ENCODE data around the gene RSPH1. TPM values are rescaled to one million over a fixed set of nuclear protein-coding genes. Genes with fewer than 3 reads are reported as not detected.

Gene RSPH1
- total RNA-seq, 1 experiment from 2014 or later, result 0.31 TPM

DNA sequence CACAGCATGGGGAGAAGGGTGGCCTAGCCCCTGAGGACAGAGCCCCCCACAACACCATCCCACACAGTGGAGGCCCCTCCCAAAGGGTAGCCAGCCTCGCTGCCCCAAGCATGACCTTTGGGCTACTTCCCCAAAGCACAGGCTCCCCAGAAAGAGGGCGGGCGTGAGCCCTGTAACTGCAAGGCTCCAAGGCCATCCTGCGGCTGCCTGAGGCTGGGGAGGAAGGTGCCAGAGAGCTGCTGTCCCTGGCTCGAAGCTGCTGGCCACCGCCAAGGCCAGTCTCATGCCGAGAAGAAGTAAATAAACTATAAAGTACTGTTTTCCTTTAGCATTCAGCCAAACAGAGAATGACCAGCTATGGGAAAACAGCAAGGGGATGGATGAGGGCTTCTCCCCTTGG is 64.8 kb downstream of the RSPH1 start:
- Histone ChIP-seq H2BK120ac (ENCODE audit: low read depth, low read length, poor library complexity, severe bottlenecking) (no peak overlapping the region), H3K4ac (ENCODE audit: low read depth, low read length) (no peak overlapping the region), H3K79me2 (ENCODE audit: insufficient read depth, low read length) (no peaks in the 10 kb centered on the region), H3K23ac (ENCODE audit: insufficient read length, low read depth, low read length) (no peak overlapping the region), H3K27ac (ENCODE audit: insufficient read length, low read depth, low read length) (no peak overlapping the region), H3K23me2 (ENCODE audit: insufficient read length, low read depth, low read length, poor library complexity, severe bottlenecking) (no peaks in the 10 kb centered on the region), H2BK20ac (ENCODE audit: low read depth, low read length, poor library complexity, severe bottlenecking) (no peak overlapping the region), H2BK12ac (ENCODE audit: insufficient read length, low read depth, low read length) (no peak overlapping the region), H2BK15ac (ENCODE audit: low read depth, low read length) (no peak overlapping the region), H3K56ac (ENCODE audit: insufficient read length, low read depth, low read length) (no peak overlapping the region), H2AK5ac (ENCODE audit: insufficient read length, low read length) (no peak overlapping the region), H4K5ac (ENCODE audit: insufficient read length, low read depth, low read length) (no peak overlapping the region), H3K18ac (ENCODE audit: insufficient read length, low read depth, low read length) (no peak overlapping the region), H2BK5ac (ENCODE audit: insufficient read length, low read length) (no peak overlapping the region), H3K14ac (ENCODE audit: insufficient read depth, low read length) (no peak overlapping the region; the same call in 1 of the 2 replicates), H4K91ac (ENCODE audit: insufficient read length, low read depth, low read length) (no peak overlapping the region), H3K4me2 (ENCODE audit: insufficient read depth, insufficient read length, low read length) (no peak overlapping the region), H3T11ph (ENCODE audit: low read length) (no peak overlapping the region), H3K9me3 (ENCODE audit: control insufficient read depth, low read depth, low read length) (no peaks in the 10 kb centered on the region), H3K79me1 (ENCODE audit: insufficient read depth, low read depth, low read length, poor library complexity, severe bottlenecking) (no peaks in the 10 kb centered on the region), H3K4me1 (ENCODE audit: insufficient read depth, low read length) (no peaks in the 10 kb centered on the region), H2AFZ (ENCODE audit: low read length) (no peak overlapping the region), H3K9ac (ENCODE audit: extremely low read depth, insufficient read length, low read length) (no peak overlapping the region), H4K8ac (replicated peaks; ENCODE audit: insufficient read length, low read depth, low read length) (no peak overlapping the region), H4K20me1 (ENCODE audit: control insufficient read depth, insufficient read depth, insufficient read length) (no peaks in the 10 kb centered on the region), H3K27me3 (ENCODE audit: insufficient read depth, low read length) (no peaks in the 10 kb centered on the region)
- TF ChIP-seq, protein P1, sequence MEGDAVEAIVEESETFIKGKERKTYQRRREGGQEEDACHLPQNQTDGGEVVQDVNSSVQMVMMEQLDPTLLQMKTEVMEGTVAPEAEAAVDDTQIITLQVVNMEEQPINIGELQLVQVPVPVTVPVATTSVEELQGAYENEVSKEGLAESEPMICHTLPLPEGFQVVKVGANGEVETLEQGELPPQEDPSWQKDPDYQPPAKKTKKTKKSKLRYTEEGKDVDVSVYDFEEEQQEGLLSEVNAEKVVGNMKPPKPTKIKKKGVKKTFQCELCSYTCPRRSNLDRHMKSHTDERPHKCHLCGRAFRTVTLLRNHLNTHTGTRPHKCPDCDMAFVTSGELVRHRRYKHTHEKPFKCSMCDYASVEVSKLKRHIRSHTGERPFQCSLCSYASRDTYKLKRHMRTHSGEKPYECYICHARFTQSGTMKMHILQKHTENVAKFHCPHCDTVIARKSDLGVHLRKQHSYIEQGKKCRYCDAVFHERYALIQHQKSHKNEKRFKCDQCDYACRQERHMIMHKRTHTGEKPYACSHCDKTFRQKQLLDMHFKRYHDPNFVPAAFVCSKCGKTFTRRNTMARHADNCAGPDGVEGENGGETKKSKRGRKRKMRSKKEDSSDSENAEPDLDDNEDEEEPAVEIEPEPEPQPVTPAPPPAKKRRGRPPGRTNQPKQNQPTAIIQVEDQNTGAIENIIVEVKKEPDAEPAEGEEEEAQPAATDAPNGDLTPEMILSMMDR (conservative IDR thresholded peaks at IDR 0.05), result no peak
- no peaks in the 10 kb centered on the region for H3K36me3 Mint-ChIP-seq (ENCODE audit: insufficient read depth in 1 of 3, low read depth in 3 of 3)
- DNase-seq, result no peak
- H3K4me1 Mint-ChIP-seq, result no peaks in the 10 kb centered on the region
- H3K27me3 Mint-ChIP-seq (ENCODE audit: low read depth), result peaks cover 40% of the 10 kb centered on the region
- no CpG with 5 or more reads among the region's 7 CpGs for WGBS (ENCODE audit: extremely low coverage, insufficient read length, low lambda C conversion rate)
- H3K27ac Mint-ChIP-seq, result no peak overlapping the region
- peaks cover 14 to 20% of the 10 kb centered on the region in 2 experiments for H3K9me3 Mint-ChIP-seq
- H3K4me3 Mint-ChIP-seq, result no peak overlapping the region

Data from H9 (cell line).